Activated T-helper 1 cell treated with anti-CD3 and anti-CD28 coated beads, Interleukin-12 subunit alpha, Interleukin-12 subunit beta, Interleukin-2, Interleukin-4 antibody, amounts not matched to agents 30 ng/mL and 10 ng/mL and 1 ng/mL, durations not matched to agents 14 hours and 24 hours and 36 hours (primary cell): ENCODE measurements around the gene ZNF185. TPM values are rescaled to one million over a fixed set of nuclear protein-coding genes. Genes with fewer than 3 reads are reported as not detected.

Source experiments
- DNase-seq: peaks from one replicate; pipeline ENCODE4 v3.0.0; 2021; ENCODE audit warnings: low spot score
- H3K27ac Mint-ChIP-seq: one replicate; pipeline ENCODE4 v1.8.0; 2021; ENCODE audit warnings: mild to moderate bottlenecking, mixed read lengths
- H3K27me3 Mint-ChIP-seq: one replicate; pipeline ENCODE4 v1.8.0; 2022; ENCODE audit warnings: mild to moderate bottlenecking, moderate library complexity, mixed read lengths; ENCODE audit not compliant: insufficient read depth
- H3K36me3 Mint-ChIP-seq: one replicate; pipeline ENCODE4 v1.8.0; 2021; ENCODE audit warnings: low read depth, mixed read lengths
- H3K4me1 Mint-ChIP-seq: one replicate; pipeline ENCODE4 v1.8.0; 2021; ENCODE audit warnings: low read depth, mixed read lengths
- H3K4me3 Mint-ChIP-seq: one replicate; pipeline ENCODE4 v1.8.0; 2021; ENCODE audit warnings: mild to moderate bottlenecking, moderate library complexity, mixed read lengths
- H3K9me3 Mint-ChIP-seq: one replicate; pipeline ENCODE4 v1.8.0; 2021; ENCODE audit warnings: mixed read lengths
- intact Hi-C: fragments of 100-400 bp; cut with micrococcal nuclease; formaldehyde crosslinking; loops from one replicate; pipeline ENCODE4 v1.15.1; 2024
- total RNA-seq: library from RNA; stranded (reverse); gene quantifications from 2 replicates; pipeline ENCODE4 v1.2.3, GENCODE V29; 2022

Gene ZNF185
- total RNA-seq, 1 donor from 2014 or later = 0.73 TPM

- peaks cover 5% of the 10 kb centered on the region for H3K4me1 Mint-ChIP-seq
- H3K27me3 Mint-ChIP-seq = peaks cover 2% of the 10 kb centered on the region
- no peak overlapping the region for H3K27ac Mint-ChIP-seq
- H3K9me3 Mint-ChIP-seq = no peaks in the 10 kb centered on the region
- DNase-seq = no peak
- no peak overlapping the region for H3K4me3 Mint-ChIP-seq
- intact Hi-C loops = no loop called here
- H3K36me3 Mint-ChIP-seq = no peaks in the 10 kb centered on the region
These were observed 32.6 kb downstream of the ZNF185 start for GRCh38 chrX:152930516-152930915.

DNA sequence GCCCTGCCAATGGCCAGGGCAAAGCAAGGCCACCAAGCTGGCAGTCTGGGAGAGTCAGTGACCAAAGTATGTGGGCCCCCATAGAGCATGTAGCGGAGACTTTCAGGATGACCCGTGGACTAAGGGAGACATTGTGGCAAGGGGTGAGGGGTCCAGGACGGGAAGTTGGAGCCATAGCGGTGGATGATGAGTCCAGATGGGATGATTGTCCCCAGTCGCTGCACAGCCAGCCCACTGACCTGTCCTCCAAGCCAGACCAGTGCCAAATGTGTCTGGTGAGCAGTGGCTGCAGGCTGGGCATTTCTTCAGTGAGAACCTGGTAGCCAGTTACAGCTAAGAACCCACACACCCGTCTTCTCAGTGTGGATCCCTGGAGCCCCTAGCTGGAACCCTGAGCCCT lies 34.3 kb downstream of the ZNF185 start:
- Mint-ChIP-seq H3K27ac (no peak overlapping the region), H3K4me3 (no peak overlapping the region), H3K4me1 (no peaks in the 10 kb centered on the region), H3K27me3 (no peaks in the 10 kb centered on the region), H3K36me3 (no peaks in the 10 kb centered on the region), H3K9me3 (no peaks in the 10 kb centered on the region)
- DNase-seq = no peak
- intact Hi-C loops = no loop called here

DNA sequence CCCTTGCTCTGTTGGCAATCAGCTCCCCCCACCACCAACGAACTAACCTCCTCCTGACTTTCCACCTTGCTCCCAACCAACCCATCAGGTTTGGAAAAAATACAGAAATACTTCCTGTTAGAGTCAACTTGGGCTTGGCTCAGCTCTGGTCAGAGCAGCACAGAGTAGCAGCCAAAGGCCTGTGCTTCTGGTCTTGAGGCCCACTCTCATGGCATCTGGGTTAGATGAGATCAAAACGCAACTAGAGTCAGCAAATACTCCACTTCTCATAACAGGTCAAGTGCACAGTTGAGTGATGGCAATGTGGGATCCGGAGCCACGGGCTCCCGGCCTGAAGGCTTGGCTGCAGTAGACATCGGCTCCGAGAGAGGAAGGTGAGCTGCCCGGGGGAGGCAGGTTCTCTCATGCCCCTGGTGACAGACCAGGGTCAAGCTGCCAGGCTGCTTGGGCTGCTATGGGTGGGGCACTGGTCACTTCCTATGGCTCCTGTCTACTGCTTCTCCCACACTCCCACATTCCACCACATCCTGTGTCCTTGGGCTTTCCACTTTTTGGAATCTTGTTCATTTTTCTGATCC lies 34.8 kb downstream of the ZNF185 start:
- H3K9me3 Mint-ChIP-seq = no peaks in the 10 kb centered on the region
- no peak for DNase-seq
- no peaks in the 10 kb centered on the region for H3K4me1 Mint-ChIP-seq
- H3K4me3 Mint-ChIP-seq = no peak overlapping the region
- no peaks in the 10 kb centered on the region for H3K36me3 Mint-ChIP-seq
- intact Hi-C loops = no loop called here
- H3K27me3 Mint-ChIP-seq = no peaks in the 10 kb centered on the region
- no peak overlapping the region for H3K27ac Mint-ChIP-seq

- H3K36me3 Mint-ChIP-seq = no peaks in the 10 kb centered on the region
- intact Hi-C loops = no loop called here
- no peak for DNase-seq
- H3K4me1 Mint-ChIP-seq = peaks cover 5% of the 10 kb centered on the region
- no peak overlapping the region for H3K4me3 Mint-ChIP-seq
- H3K9me3 Mint-ChIP-seq = no peaks in the 10 kb centered on the region
- no peaks in the 10 kb centered on the region for H3K27me3 Mint-ChIP-seq
- no peak overlapping the region for H3K27ac Mint-ChIP-seq
These were observed 38.4 kb downstream of the ZNF185 start for GRCh38 chrX:152936306-152936705.

DNA sequence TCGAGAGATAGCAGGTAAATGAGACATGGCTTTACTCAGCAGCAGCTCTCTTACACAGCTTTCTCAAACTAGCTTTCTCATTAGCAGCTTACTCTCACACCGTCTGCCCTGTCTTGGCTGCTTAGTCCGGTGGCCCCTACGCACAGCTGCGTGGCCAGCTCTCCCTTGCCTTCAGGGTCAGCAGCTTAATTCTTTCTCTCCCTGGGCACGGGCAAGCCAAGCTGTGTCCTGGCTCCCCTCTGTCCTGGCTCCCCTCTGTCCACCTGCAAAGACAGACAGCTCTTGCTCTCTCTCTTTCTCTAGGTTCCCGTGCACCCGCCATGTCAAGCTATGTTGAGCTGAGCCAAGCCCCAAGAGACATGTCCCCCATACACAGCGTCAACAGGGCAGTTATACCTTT lies 39.4 kb downstream of the ZNF185 start:
- peaks cover 10% of the 10 kb centered on the region for H3K4me1 Mint-ChIP-seq
- H3K4me3 Mint-ChIP-seq = no peak overlapping the region
- no peaks in the 10 kb centered on the region for H3K27me3 Mint-ChIP-seq
- H3K27ac Mint-ChIP-seq = no peak overlapping the region
- intact Hi-C loops = no loop called here
- DNase-seq = no peak
- H3K36me3 Mint-ChIP-seq = no peaks in the 10 kb centered on the region
- H3K9me3 Mint-ChIP-seq = no peaks in the 10 kb centered on the region

GRCh38 chrX:152941328-152942076 lies 43.6 kb downstream of the ZNF185 start:
- Mint-ChIP-seq H3K9me3 (no peaks in the 10 kb centered on the region), H3K4me1 (peaks cover 15% of the 10 kb centered on the region), H3K27ac (peak overlapping the region; percentile 53), H3K27me3 (no peaks in the 10 kb centered on the region), H3K36me3 (no peaks in the 10 kb centered on the region), H3K4me3 (peak overlapping the region; percentile 85)
- DNase-seq = peak; percentile 85
- intact Hi-C loops = loop anchor here (1.0 to 2.0 kb wide), 7 partner anchors 17 to 727 kb away; partner anchors contain the start of gene HAUS7

DNA sequence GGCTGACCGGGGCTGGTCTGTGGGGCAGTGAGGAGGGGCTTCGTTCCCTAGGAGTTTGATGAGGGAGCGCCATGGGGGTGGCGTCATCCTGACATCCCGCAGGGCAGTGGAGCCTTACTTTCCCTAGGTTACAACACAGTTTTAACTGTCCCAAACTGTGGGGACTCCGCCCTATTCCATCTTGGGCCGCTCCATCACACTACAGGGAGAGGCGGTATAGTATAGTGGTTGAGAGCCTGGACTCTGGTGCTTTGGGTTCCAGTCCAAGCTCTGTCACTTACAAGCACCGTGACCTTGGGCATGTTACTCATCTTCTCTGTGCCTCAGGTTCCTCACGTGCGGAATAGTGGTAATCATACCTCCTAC lies 44.2 kb downstream of the ZNF185 start:
- Mint-ChIP-seq H3K27me3 (no peaks in the 10 kb centered on the region), H3K4me3 (peak overlapping the region; percentile 85), H3K9me3 (no peaks in the 10 kb centered on the region), H3K36me3 (no peaks in the 10 kb centered on the region), H3K27ac (peak overlapping the region; percentile 48), H3K4me1 (peaks cover 15% of the 10 kb centered on the region)
- DNase-seq = no peak
- intact Hi-C loops = no loop called here

DNA sequence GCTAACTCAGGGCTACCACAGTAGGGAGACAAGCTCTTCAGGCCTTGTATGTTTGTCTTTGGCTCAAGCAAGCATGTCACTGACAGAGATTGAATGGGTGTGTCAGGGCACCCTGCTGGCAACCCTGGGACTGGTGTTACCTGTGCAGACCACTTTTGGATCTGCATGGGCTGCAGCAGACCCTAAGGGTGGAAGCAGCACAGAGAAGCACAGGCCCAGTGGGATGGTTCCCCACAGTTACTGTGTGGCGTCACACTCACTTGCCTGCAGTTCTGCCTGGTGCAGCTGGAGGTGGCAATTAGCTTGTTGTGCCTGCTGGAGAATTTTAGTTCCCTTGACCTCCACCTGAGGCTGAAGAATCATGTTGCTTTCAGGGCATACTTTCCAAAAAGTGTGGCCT lies 46.0 kb downstream of the ZNF185 start:
- H3K27ac Mint-ChIP-seq = no peak overlapping the region
- H3K27me3 Mint-ChIP-seq = no peaks in the 10 kb centered on the region
- H3K4me3 Mint-ChIP-seq = no peak overlapping the region
- H3K4me1 Mint-ChIP-seq = peaks cover 15% of the 10 kb centered on the region
- H3K9me3 Mint-ChIP-seq = no peaks in the 10 kb centered on the region
- intact Hi-C loops = no loop called here
- no peak for DNase-seq
- H3K36me3 Mint-ChIP-seq = no peaks in the 10 kb centered on the region

DNA sequence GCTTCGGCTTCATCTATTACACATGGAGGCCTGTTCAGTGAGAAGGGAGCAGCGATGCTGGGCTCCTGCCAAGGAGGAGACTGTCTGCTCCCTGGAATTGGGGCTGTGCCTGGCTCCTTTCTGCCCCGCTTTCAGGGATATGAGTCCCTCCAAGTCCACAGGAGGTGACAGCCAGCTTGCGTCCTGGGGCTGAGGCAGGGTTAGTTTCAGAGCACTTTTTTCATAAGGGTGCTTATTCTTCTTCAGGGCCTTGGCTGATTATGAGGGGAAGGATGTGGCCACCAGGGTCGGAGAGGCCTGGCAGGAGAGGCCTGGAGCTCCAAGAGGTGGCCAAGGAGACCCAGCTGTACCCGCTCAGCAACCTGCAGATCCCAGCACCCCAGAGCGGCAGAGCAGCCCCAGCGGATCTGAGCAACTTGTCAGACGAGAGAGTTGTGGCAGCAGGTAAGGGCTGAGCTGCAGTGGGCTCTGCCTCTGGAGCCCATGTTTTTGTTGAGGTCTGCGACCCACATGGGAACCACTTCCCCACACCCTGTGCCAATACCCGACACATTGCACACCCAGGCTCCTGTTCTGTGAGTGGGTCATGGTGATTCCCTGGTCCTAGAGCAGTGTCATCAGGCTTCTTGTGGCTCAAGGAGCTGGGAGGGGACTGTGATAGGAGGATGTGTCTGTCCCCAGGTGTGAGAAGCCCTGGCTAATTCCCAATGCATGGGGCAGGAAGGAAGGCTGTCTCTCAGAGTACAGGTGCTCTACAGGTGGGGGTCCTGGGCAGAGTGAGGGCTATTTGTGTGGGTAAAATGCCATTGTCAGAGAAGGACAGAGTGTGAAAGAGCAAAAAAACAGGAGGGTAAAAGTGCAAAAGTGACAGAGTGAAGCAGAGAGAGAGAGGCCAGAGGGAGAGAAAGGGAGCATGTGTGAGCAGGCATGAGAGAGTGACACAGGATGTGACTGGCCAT lies 47.4 kb downstream of the ZNF185 start:
- Mint-ChIP-seq H3K4me1 (peaks cover 15% of the 10 kb centered on the region), H3K36me3 (no peaks in the 10 kb centered on the region), H3K27me3 (no peaks in the 10 kb centered on the region), H3K27ac (no peak overlapping the region), H3K9me3 (no peaks in the 10 kb centered on the region), H3K4me3 (no peak overlapping the region)
- no peak for DNase-seq
- intact Hi-C loops = no loop called here

- intact Hi-C loops = no loop called here
- no peaks in the 10 kb centered on the region for H3K9me3 Mint-ChIP-seq
- no peak overlapping the region for H3K4me3 Mint-ChIP-seq
- no peaks in the 10 kb centered on the region for H3K36me3 Mint-ChIP-seq
- no peaks in the 10 kb centered on the region for H3K27me3 Mint-ChIP-seq
- no peak overlapping the region for H3K27ac Mint-ChIP-seq
- DNase-seq = no peak
- peaks cover 8% of the 10 kb centered on the region for H3K4me1 Mint-ChIP-seq
These were observed 48.8 kb downstream of the ZNF185 start for GRCh38 chrX:152946681-152947080.

Other genes with a start within 250 kb of the ZNF185 start
- gene MAGEA3, start 199.3 kb upstream of the ZNF185 start, total RNA-seq = not detected in 2 replicates
- gene CSAG2, start 188.8 kb upstream of the ZNF185 start, total RNA-seq = 0.31 TPM in 1 of 2 replicates, not detected in the other
- gene MAGEA2B, start 183.4 kb upstream of the ZNF185 start, total RNA-seq = not detected in 2 replicates
- gene CSAG1, start 164.3 kb upstream of the ZNF185 start, total RNA-seq = not detected in 2 replicates
- gene MAGEA12, start 164.3 kb upstream of the ZNF185 start, total RNA-seq = not detected in 2 replicates
- not detected in 2 replicates for gene MAGEA2, start 144.2 kb upstream of the ZNF185 start, total RNA-seq
- gene CSAG3, start 138.8 kb upstream of the ZNF185 start, total RNA-seq = 0.73 and 0.78 TPM in 2 replicates
- gene MAGEA6, start 128.4 kb upstream of the ZNF185 start, total RNA-seq = not detected in 2 replicates
- gene CETN2, start 67.3 kb upstream of the ZNF185 start, total RNA-seq = 9.0 and 9.8 TPM in 2 replicates
- 24.0 and 24.9 TPM in 2 replicates for gene NSDHL, start 67.0 kb upstream of the ZNF185 start, total RNA-seq
- not detected in 2 replicates for gene PNMA5, start 96.0 kb downstream of the ZNF185 start, total RNA-seq
- 0.67 and 0.88 TPM in 2 replicates for gene PNMA3, start 158.4 kb downstream of the ZNF185 start, total RNA-seq
- 0.56 and 0.73 TPM in 2 replicates for gene PNMA6A, start 174.4 kb downstream of the ZNF185 start, total RNA-seq